ENCODE measurements around the gene GJC1. TPM values are rescaled to one million over a fixed set of nuclear protein-coding genes. Genes with fewer than 3 reads are reported as not detected.

The GJC1 gene
- total RNA-seq, 2 donors from 2014 or later: 15.4 to 29.0 TPM

DNA sequence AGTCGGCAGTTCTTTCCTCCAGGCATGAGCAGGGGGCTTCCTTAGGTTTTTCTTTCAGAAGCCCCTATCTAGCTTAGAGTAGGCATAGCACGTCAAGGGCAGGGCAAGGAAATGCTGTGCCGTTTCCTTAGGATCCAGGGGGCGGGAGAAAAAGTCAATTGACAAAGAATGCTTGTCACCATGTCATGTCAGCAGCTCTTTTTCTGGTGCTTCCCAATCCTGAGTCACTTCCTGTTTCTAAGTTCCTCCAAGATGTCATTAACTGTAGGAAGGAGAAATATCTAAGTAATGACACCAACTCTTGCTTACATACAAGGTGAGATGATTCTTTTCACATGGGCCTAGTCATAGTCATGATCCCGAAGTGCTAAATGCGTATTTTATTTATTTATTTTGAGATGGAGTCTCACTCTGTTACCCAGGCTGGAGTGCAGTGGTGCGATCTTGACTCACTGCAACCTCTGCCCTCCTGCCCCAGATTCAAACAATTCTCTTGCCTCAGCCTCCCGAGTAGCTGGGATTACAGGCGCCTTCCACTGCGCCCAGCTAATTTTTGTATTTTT is 35.2 kb downstream of the GJC1 start:
- H3K9me3 ChIP-seq: no peaks in the 10 kb centered on the region
- DNase-seq (ENCODE audit: low spot score): no peak
- peak; percentile 57 for ATAC-seq (ENCODE audit: insufficient number of reproducible peaks, low FRiP score, low read depth)
- no peaks in the 10 kb centered on the region for H3K36me3 ChIP-seq
- TF ChIP-seq, protein P1, sequence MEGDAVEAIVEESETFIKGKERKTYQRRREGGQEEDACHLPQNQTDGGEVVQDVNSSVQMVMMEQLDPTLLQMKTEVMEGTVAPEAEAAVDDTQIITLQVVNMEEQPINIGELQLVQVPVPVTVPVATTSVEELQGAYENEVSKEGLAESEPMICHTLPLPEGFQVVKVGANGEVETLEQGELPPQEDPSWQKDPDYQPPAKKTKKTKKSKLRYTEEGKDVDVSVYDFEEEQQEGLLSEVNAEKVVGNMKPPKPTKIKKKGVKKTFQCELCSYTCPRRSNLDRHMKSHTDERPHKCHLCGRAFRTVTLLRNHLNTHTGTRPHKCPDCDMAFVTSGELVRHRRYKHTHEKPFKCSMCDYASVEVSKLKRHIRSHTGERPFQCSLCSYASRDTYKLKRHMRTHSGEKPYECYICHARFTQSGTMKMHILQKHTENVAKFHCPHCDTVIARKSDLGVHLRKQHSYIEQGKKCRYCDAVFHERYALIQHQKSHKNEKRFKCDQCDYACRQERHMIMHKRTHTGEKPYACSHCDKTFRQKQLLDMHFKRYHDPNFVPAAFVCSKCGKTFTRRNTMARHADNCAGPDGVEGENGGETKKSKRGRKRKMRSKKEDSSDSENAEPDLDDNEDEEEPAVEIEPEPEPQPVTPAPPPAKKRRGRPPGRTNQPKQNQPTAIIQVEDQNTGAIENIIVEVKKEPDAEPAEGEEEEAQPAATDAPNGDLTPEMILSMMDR (IDR thresholded peaks at IDR 0.05): no peak
- H3K4me3 ChIP-seq: peak overlapping the region; percentile 41
- H3K27ac ChIP-seq: peak overlapping the region; percentile 81 to 88
- peaks cover 11 to 55% of the 10 kb centered on the region in 2 donors for H3K4me1 ChIP-seq (ENCODE audit: control insufficient read depth in 1 of 2, low read depth in 2 of 2)
- H3K27me3 ChIP-seq (replicated peaks; ENCODE audit: insufficient read depth): no peaks in the 10 kb centered on the region

DNA sequence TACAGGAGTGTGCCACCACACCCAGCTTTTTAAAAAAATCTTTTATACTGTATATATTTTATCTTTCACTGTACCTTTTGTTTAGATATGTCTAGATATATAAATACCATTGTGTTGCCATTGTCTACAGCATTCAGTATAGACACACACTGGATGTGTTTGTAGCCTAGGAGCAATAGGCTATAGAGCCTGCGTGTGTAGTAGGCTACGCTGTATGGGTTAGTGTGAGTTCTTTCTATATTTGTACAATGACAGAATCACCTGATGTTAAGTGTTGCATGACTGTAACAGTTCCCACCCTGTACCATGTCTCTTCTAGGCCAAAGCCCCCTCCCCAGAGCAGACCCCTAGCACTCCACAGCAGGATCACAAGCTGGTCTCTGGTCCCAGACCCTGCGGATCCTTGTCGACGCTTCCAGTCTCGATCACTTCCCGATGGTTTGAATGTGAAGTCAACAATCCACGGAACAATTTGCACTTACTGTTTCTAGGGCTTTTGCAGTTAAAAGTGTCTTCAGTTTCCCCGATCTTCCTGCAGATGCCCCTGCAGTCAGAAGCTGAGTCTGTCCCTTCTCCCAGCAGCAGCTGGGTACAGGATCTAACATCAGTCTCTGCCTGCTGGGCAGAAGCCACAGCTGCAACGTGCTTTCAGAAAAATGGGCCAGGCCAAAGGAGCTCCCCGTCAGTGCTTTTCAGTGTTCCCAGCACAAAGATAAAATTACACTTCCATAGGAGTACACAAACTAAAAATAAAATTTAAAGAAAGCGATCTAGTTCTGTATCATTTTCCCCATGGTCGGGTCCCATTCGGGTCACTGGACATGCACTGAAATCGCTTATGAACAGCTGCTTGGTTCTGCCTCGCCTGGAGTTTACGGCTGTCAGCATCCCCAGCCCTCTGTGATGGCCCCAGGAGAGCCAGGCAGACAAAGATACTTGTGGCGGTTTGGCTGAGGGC is 35.9 kb downstream of the GJC1 start:
- Histone ChIP-seq H3K9me3 (no peaks in the 10 kb centered on the region), H3K27me3 (replicated peaks; ENCODE audit: insufficient read depth) (no peaks in the 10 kb centered on the region), H3K36me3 (no peaks in the 10 kb centered on the region), H3K4me1 (ENCODE audit: control insufficient read depth in 1 of 2, low read depth in 2 of 2) (peaks cover 11 to 53% of the 10 kb centered on the region in 2 donors), H3K27ac (peak overlapping the region; percentile 81 to 88), H3K4me3 (peak overlapping the region; percentile 41)
- ATAC-seq (ENCODE audit: insufficient number of reproducible peaks, low FRiP score, low read depth) (no peak), DNase-seq (ENCODE audit: low spot score) (no peak)
- TF ChIP-seq, protein P1 (IDR thresholded peaks at IDR 0.05): no peak

DNA sequence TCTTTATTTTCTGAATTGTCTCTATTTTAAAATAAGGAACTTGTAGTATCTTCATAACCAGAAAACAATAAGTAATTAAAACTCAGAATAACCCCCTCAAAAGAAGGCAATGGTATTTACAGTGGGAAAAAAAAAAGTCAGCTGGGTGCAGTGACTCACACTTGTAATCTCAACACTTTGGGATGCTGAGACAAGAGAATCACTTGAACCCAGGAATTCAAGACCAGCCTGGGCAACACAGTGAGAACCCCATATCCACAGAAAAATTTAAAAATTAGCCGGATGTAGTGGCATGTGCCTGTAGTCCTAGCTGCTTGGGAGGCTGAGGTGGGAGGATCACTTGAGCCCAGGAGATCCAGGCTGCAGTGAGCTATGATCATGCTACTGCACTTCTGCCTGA is 37.8 kb downstream of the GJC1 start:
- H3K27me3 ChIP-seq (replicated peaks; ENCODE audit: insufficient read depth): no peaks in the 10 kb centered on the region
- DNase-seq (ENCODE audit: low spot score) (no peak), ATAC-seq (ENCODE audit: insufficient number of reproducible peaks, low FRiP score, low read depth) (no peak)
- H3K4me3 ChIP-seq: no peak overlapping the region
- TF ChIP-seq, protein P1 (IDR thresholded peaks at IDR 0.05): no peak
- peaks cover 11 to 45% of the 10 kb centered on the region in 2 donors for H3K4me1 ChIP-seq (ENCODE audit: control insufficient read depth in 1 of 2, low read depth in 2 of 2)
- no peak overlapping the region for H3K27ac ChIP-seq
- no peaks in the 10 kb centered on the region for H3K36me3 ChIP-seq
- no peaks in the 10 kb centered on the region for H3K9me3 ChIP-seq

DNA sequence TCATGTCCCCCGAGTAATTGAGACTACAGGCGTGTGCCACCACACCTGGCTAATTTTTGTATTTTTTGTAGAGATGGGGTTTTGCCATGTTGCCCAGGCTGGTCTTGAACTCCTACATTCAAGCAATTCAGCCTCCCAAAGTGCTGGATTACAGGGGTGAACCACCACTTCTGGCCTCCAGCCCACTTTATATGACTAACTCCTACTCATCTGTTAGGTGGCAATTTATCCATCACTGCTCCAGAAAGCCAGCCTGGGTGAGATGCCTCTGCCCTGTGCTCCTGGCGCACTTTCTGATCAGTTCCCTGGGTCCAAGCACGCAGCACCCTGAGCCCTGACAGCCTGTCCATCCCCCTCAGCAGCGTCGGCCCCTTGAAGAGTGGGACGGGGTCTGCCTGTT is 41.9 kb downstream of the GJC1 start:
- Histone ChIP-seq H3K36me3 (no peaks in the 10 kb centered on the region), H3K27me3 (replicated peaks; ENCODE audit: insufficient read depth) (no peaks in the 10 kb centered on the region), H3K4me1 (ENCODE audit: control insufficient read depth in 1 of 2, low read depth in 2 of 2) (peaks cover 6 to 30% of the 10 kb centered on the region in 2 donors), H3K9me3 (no peaks in the 10 kb centered on the region), H3K4me3 (no peak overlapping the region), H3K27ac (peak overlapping the region in 1 of 2 donors; percentile 66)
- ATAC-seq (ENCODE audit: insufficient number of reproducible peaks, low FRiP score, low read depth) (no peak), DNase-seq (ENCODE audit: low spot score) (no peak)
- TF ChIP-seq, protein P1 (IDR thresholded peaks at IDR 0.05): no peak

DNA sequence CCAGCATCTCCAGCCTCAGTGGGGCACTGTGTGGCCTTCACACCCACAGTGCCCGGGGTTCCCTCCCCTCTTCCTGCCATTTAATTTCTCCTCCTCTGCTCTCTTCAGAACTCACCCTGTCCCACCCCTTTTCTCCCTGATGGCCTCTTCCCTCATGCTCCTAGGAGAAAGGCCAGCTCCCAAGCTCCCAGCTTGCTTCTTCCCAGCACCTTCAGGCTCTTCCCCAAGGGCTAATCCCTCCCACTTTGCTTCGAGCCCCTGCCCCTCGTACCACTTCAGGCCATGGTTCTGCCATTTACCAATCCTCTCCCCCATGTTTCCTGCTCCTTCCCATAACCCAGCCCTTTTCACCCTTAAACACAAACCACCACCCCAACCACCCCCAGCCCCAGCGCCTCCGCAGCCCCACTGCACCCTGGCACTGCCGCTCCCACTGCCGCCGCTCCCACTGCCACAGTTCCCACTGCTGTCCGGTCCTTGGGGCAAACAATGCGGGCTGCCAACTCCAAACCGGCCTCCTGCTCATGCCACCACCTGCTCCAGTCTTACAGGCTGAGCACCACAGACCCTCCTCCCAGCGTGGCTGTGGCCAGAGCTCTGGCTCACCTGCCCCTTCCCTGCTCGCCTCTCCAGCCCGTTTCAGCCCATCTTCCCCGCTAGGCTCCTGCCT is 42.7 kb downstream of the GJC1 start:
- TF ChIP-seq, protein P1 (IDR thresholded peaks at IDR 0.05): no peak
- peak overlapping the region; percentile 16 for H3K4me3 ChIP-seq
- H3K4me1 ChIP-seq (ENCODE audit: control insufficient read depth in 1 of 2, low read depth in 2 of 2): peaks cover 6 to 37% of the 10 kb centered on the region in 2 donors
- DNase-seq (ENCODE audit: low spot score) (no peak), ATAC-seq (ENCODE audit: insufficient number of reproducible peaks, low FRiP score, low read depth) (no peak)
- H3K27ac ChIP-seq: peak overlapping the region; percentile 50 to 66
- no peaks in the 10 kb centered on the region for H3K27me3 ChIP-seq (replicated peaks; ENCODE audit: insufficient read depth)
- H3K9me3 ChIP-seq: no peaks in the 10 kb centered on the region
- no peaks in the 10 kb centered on the region for H3K36me3 ChIP-seq
